H1 (cell line): Measurements from ENCODE around the gene LCE1F. TPM values are rescaled to one million over a fixed set of nuclear protein-coding genes. Genes with fewer than 3 reads are reported as not detected.

Source experiments
- TAF7 ChIP-seq: optimal IDR thresholded peaks from 2 replicates; pipeline ENCODE3; 2011; ENCODE audit warnings: low read depth, mild to moderate bottlenecking, inconsistent platforms, low read length, moderate library complexity, borderline replicate concordance
- polyA plus RNA-seq, 7 experiments: library from polyadenylated mRNA; depleted of rRNA in 3 of 7; stranded (reverse) in 5 of 7; unstranded in 2 of 7; fragments of >200 nt in 5 of 7; fragments of 200-250 nt in 2 of 7; gene quantifications; 1 replicate in 5 of 7; 2 replicates in 1 of 7; 4 replicates in 1 of 7; pipeline versions ENCODE4 v1.2.1 to v1.2.3, GENCODE V29; 2011 to 2013; ENCODE audit warnings: missing spikeins in 2 of 7, mixed read lengths in 2 of 7
- total RNA-seq: library from RNA; stranded (reverse); fragmentation: NEBNext Ultra II Directional; extraction: Animal tissue kit (Norgen Biotek cat#: 25700); gene quantifications from 2 replicates; pipeline ENCODE4 v1.2.1, GENCODE V29; 2021

The LCE1F gene
- total and polyA plus RNA-seq, 2 of the 8 experiments (the other 6 are each of a cell fraction or from before 2014, with no cell fraction given): not detected

- TF ChIP-seq TAF7: no peak
Observed at GRCh38 chr1:152741656-152742055, 33.3 kb upstream of the LCE1F start (continued).
